Measurements from ENCODE around the gene CEP68.

Gene CEP68

GRCh38 chr2:65134158-65134557 is 77.9 kb downstream of the CEP68 start:
- no peak for FAIRE-seq

- no peak for FAIRE-seq
Observed at GRCh38 chr2:65136253-65136652, 80.0 kb downstream of the CEP68 start.
